ENCODE measurements around the gene SLC38A7. TPM values are rescaled to one million over a fixed set of nuclear protein-coding genes. Genes with fewer than 3 reads are reported as not detected.
A peak's percentile ranks its signal among the peaks of the same experiment; 100 is the strongest.

SLC38A7 gene
- total and polyA plus RNA-seq, 2 donors (not counting 1 experiment from before 2014, with no cell fraction given) = 8.3 to 23.9 TPM

GRCh38 chr16:58628845-58629732 lies 55.5 kb downstream of the SLC38A7 start:
- POLR2A ChIA-PET = interaction anchor here (0.7 kb wide), 3 partner anchors 8 to 1496 kb away, joined by 4 to 6 read pairs (median 4); no protein-coding TSS in a partner anchor
- H2AFZ ChIP-seq (ENCODE audit: insufficient read depth, low read depth, low read length, poor library complexity, severe bottlenecking) = peak overlapping the region; percentile 77
- WGBS (ENCODE audit: insufficient coverage) = 2% methylated on average over 52 of the region's 53 CpGs

More at GRCh38 chr16:58628845-58629732, 55.5 kb downstream of the SLC38A7 start:
- peaks cover 55% of the 10 kb centered on the region for H3K79me2 ChIP-seq (ENCODE audit: control insufficient read depth, insufficient read depth, low read length)
- H3K27me3 Mint-ChIP-seq = no peaks in the 10 kb centered on the region
- peaks cover 45% of the 10 kb centered on the region for H3K4me1 Mint-ChIP-seq
- peak overlapping the region; percentile 81 for H3K4me2 ChIP-seq (replicated peaks; ENCODE audit: low read depth, low read length, poor library complexity, severe bottlenecking)
- H3K9ac ChIP-seq (ENCODE audit: low read length) = peak overlapping the region; percentile 100
- no peak for TF ChIP-seq EZH2 (IDR thresholded peaks at IDR 0.05; ENCODE audit: borderline replicate concordance, insufficient read depth, low read depth, low read length, poor library complexity, severe bottlenecking)
- TF ChIP-seq, protein P1, sequence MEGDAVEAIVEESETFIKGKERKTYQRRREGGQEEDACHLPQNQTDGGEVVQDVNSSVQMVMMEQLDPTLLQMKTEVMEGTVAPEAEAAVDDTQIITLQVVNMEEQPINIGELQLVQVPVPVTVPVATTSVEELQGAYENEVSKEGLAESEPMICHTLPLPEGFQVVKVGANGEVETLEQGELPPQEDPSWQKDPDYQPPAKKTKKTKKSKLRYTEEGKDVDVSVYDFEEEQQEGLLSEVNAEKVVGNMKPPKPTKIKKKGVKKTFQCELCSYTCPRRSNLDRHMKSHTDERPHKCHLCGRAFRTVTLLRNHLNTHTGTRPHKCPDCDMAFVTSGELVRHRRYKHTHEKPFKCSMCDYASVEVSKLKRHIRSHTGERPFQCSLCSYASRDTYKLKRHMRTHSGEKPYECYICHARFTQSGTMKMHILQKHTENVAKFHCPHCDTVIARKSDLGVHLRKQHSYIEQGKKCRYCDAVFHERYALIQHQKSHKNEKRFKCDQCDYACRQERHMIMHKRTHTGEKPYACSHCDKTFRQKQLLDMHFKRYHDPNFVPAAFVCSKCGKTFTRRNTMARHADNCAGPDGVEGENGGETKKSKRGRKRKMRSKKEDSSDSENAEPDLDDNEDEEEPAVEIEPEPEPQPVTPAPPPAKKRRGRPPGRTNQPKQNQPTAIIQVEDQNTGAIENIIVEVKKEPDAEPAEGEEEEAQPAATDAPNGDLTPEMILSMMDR (IDR thresholded peaks at IDR 0.05) = no peak
- intact Hi-C loops (cut with micrococcal nuclease) = loop anchor here (5.0 kb wide), 1 partner anchor 1442 kb away; the partner anchor contains the start of genes PSME3IP1 and RSPRY1
- peak overlapping the region; percentile 93 for H3K4me3 Mint-ChIP-seq
- H3K27ac Mint-ChIP-seq = peak overlapping the region; percentile 97
- H3K9me3 Mint-ChIP-seq (ENCODE audit: insufficient read depth) = no peaks in the 10 kb centered on the region
- CTCF ChIA-PET = interaction anchor here (0.6 kb wide), 2 partner anchors 378 to 477 kb away, joined by 3 to 6 read pairs; no protein-coding TSS in a partner anchor
- peaks cover 0 to 11% of the 10 kb centered on the region in 2 experiments for H3K36me3 ChIP-seq (replicated peaks in 1 of 2; ENCODE audit: control extremely low read depth in 1 of 2, control insufficient read depth in 1 of 2, extremely low read depth in 1 of 2, insufficient read depth in 2 of 2, low read length in 1 of 2)
- H3K9me3 ChIP-seq (ENCODE audit: control extremely low read depth in 1 of 3, control insufficient read depth in 2 of 3, insufficient read depth in 1 of 3, low read length in 2 of 3) = no peaks in the 10 kb centered on the region
- peak; percentile 0 for ATAC-seq (ENCODE audit: low read depth)
- peak overlapping the region; percentile 54 to 100 (median 100) for H3K4me3 ChIP-seq (ENCODE audit: control extremely low read depth in 1 of 5, extremely low read depth in 1 of 5, insufficient read depth in 1 of 5, low read depth in 2 of 5, low read length in 4 of 5)
- DNase-seq = peak; percentile 76
- peaks cover 23% of the 10 kb centered on the region for H4K20me1 ChIP-seq (ENCODE audit: control insufficient read depth, insufficient read depth, low read length, poor library complexity, severe bottlenecking)
- H3K27ac ChIP-seq (ENCODE audit: low read length in 2 of 2) = peak overlapping the region; percentile 99 to 100
- H3K4me1 ChIP-seq (ENCODE audit: control insufficient read depth in 2 of 2, insufficient read depth in 2 of 2, low read length in 2 of 2) = peaks cover 19 to 26% of the 10 kb centered on the region in 2 donors
- no peaks in the 10 kb centered on the region for H3K27me3 ChIP-seq (replicated peaks in 1 of 4; ENCODE audit: control extremely low read depth in 1 of 4, control insufficient read depth in 3 of 4, insufficient read depth in 4 of 4, low read length in 3 of 4)

Data from B cell (primary cell).